ENCODE measurements around the gene SMOC2.

SMOC2 gene

DNA sequence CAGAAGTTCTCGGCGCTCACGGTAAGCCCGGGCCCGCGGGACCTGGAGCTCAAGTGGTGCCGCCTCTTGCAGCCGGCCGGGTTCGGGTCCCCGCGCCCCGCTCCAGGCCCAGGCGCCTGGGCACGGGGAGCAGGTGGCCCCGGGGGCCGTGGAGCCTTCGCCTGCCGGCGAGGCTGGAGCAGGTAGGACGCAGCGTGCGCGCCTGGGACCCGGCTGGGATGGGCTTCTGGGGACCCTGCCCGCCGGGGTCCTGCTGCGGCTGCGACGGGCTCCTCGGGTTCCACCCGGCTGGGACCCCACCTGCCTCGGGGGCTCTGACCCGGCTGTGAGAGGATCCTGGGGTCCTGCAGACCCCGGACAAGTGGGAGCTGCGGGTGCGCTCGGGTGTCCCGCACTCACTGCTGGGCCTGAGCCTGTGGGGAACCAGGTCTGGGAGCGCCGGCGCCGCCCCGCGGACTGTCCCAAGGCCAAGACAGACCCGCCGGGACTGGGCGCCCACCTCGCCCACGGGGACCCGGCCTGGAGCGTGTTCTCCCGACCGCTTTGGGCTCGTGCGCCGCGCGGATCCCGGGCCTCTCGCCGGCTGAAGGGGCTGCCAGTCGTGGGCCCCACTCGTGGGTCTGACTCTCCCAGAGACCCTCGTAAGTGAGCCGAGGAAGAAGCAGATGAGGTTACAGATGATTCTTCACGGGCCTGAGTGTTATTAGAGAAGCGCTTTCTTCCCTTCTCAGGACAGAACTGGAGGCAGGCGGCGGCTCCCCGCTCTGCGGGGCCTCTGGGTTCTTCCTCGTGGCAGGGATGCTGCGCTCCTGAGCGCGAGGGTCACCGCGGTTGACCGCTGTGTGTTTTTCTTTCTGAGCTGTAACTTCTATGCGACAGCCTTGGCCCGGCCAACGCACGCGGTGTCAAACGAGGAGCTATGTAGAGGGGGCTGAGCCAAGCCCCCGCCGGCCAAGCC is 729 bp downstream of the SMOC2 start:
- in situ Hi-C loops (cut with MboI; ENCODE audit: low sequenced_read_pairs), result no loop called here

GRCh38 chr6:168442646-168443045 is 1.7 kb downstream of the SMOC2 start:
- in situ Hi-C loops (cut with MboI; ENCODE audit: low sequenced_read_pairs), result no loop called here

DNA sequence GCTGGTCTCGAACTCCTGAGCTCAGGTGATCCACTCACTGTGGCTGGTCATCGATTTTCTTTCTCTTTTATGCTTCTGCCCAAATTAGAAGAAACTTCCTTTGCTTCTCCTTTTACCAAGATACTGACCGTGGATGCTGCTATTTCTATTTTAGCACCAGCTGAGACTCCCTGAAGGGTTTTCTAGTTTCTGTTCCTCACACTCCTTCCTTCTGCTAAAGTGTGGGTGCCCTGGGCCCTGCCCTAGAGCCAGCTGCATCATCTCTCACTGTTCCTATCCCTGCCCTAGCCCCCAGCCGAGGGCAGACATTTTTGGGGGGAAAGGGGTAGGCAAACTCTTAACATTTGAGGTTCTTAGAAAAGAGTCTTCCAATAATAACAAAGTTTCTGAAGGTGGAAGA is 6.3 kb downstream of the SMOC2 start:
- in situ Hi-C loops (cut with MboI; ENCODE audit: low sequenced_read_pairs), result no loop called here

DNA sequence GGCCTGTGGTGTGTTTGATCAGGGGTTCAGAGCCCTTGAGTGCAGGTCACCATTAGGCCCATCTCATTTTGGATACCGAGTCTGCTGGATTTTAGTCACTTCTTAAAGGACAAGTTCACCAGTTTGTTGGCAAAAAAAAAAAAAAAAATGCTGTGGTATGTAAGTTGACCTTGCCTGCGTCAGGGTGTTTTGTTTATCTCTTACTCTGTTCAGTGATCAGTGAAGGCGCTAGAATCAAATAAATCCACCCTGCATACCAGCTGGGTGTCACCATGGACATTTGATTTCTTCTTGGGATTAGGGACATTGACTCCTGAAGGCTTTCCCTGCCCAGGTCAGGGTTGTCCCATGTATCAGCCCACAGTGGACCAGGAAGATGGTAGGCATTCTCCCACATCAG is 6.7 kb downstream of the SMOC2 start:
- in situ Hi-C loops (cut with MboI; ENCODE audit: low sequenced_read_pairs), result no loop called here

GRCh38 chr6:168448243-168448855 is 7.4 kb downstream of the SMOC2 start:
- in situ Hi-C loops (cut with MboI; ENCODE audit: low sequenced_read_pairs), result no loop called here

- in situ Hi-C loops (cut with MboI; ENCODE audit: low sequenced_read_pairs), result no loop called here
These were observed 9.9 kb downstream of the SMOC2 start for GRCh38 chr6:168450917-168451316.

GRCh38 chr6:168451805-168452517 is 11.0 kb downstream of the SMOC2 start:
- in situ Hi-C loops (cut with MboI; ENCODE audit: low sequenced_read_pairs), result no loop called here

DNA sequence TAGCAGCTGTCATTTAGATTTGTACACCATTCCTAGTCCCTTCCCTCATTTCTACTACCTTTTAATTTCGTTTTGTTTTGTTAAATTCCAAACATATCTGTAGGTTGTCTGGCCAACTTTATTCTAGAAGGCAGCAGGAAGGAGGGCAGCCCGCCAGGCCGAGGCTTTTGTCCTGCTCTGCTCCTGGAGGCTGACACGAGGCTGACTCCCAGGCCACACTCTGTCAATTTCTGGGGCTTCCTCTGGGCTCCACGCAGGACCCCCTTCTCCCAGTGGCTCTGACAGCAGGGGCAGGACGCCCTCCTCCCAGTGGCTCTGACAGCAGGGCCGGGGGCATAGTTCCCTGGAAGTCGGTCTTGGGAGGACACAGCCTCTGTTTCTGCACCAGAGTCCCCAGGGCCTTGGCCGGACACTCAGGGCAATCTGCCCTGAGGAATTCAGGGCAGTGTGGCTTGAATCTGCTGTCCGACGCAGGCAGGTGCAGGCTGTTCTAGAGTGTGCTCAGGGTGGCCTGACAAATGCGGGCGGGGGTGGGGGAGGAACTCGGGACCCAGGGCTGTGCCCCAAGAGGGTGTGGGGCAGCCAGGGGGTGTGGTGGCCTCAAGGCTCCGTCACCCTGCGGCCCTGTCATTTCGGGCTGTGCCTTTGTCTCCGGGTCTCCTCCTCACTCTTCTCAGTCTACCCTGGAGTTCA is 11.8 kb downstream of the SMOC2 start:
- in situ Hi-C loops (cut with MboI; ENCODE audit: low sequenced_read_pairs), result no loop called here

- in situ Hi-C loops (cut with MboI; ENCODE audit: low sequenced_read_pairs), result no loop called here
These were observed 15.0 kb downstream of the SMOC2 start for GRCh38 chr6:168455847-168456530.

GRCh38 chr6:168456907-168457652 is 16.1 kb downstream of the SMOC2 start:
- in situ Hi-C loops (cut with MboI; ENCODE audit: low sequenced_read_pairs), result no loop called here

- in situ Hi-C loops (cut with MboI; ENCODE audit: low sequenced_read_pairs), result no loop called here
These were observed 16.6 kb downstream of the SMOC2 start for GRCh38 chr6:168457653-168457934.

- in situ Hi-C loops (cut with MboI; ENCODE audit: low sequenced_read_pairs), result no loop called here
These were observed 17.1 kb downstream of the SMOC2 start for GRCh38 chr6:168458101-168458500.

DNA sequence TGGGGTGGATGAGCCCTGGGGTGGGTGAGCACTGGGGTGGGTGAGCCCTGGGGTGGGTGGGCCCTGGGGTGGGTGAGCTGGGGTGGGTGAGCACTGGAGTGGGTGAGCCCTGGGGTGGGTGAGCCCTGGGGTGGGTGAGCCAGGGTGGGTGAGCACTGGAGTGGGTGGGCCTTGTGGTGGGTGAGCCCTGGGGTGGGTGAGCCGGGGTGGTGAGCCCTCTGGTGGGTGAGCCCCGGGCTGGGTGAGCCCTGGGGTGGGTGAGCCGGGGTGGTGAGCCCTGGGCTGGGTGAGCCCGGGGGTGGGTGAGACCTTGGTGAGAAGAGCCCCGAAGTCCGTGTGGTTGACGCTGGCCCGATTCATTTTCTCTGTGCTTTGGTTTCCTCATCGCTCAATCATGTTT is 18.6 kb downstream of the SMOC2 start:
- in situ Hi-C loops (cut with MboI; ENCODE audit: low sequenced_read_pairs), result no loop called here

GRCh38 chr6:168462289-168462853 is 21.4 kb downstream of the SMOC2 start:
- in situ Hi-C loops (cut with MboI; ENCODE audit: low sequenced_read_pairs), result no loop called here

- in situ Hi-C loops (cut with MboI; ENCODE audit: low sequenced_read_pairs), result no loop called here
These were observed 23.6 kb downstream of the SMOC2 start for GRCh38 chr6:168464546-168464945.

GRCh38 chr6:168468045-168468444 is 27.1 kb downstream of the SMOC2 start:
- in situ Hi-C loops (cut with MboI; ENCODE audit: low sequenced_read_pairs), result no loop called here

GRCh38 chr6:168469521-168469920 is 28.5 kb downstream of the SMOC2 start:
- in situ Hi-C loops (cut with MboI; ENCODE audit: low sequenced_read_pairs), result no loop called here

GRCh38 chr6:168469926-168470325 is 28.9 kb downstream of the SMOC2 start:
- in situ Hi-C loops (cut with MboI; ENCODE audit: low sequenced_read_pairs), result no loop called here

DNA sequence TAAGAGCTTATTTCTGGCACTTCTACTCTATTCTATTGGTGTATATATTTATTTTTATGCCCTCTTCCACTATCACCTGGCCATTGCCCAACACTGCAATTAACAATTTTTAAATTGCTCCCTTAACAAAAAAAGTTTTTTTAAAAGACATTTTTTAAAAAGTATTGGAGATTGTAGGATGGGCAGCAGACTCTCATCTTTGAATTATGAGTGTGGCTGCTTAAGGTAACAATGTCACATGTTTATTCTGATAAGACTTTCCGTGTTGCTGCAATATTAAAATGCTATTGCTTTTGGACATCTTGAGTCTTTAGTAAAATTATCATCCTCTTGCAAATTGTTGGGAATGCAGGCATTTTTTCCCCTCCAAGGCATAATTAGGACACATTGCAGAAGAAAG is 31.4 kb downstream of the SMOC2 start:
- in situ Hi-C loops (cut with MboI; ENCODE audit: low sequenced_read_pairs), result no loop called here

- in situ Hi-C loops (cut with MboI; ENCODE audit: low sequenced_read_pairs), result no loop called here
These were observed 32.2 kb downstream of the SMOC2 start for GRCh38 chr6:168473197-168473596.

All from HL-60/S4 treated with phorbol 12-myristate 13-acetate at 8.2 ng/mL for 4 days and 3 days (cell line).